T-helper 9 cell (primary cell): ENCODE measurements around the gene GLDC.
A peak's percentile ranks its signal among the peaks of the same experiment; 100 is the strongest.
"Not testable (repeated sequence)": the region's sequence is repeated elsewhere in the genome, so short reads cannot be mapped to it uniquely, and the experiment has no call there.

Source experiments
- DNase-seq: peaks from one replicate; pipeline ENCODE4 v3.0.0-alpha.2; 2020
- total RNA-seq, 2 donors: gene quantifications; one replicate each; lab custom pipeline; 2026; lab: John Stamatoyannopoulos, UW

The GLDC gene
- 0 to 0.21 reads per million in 2 donors for total RNA-seq

DNA sequence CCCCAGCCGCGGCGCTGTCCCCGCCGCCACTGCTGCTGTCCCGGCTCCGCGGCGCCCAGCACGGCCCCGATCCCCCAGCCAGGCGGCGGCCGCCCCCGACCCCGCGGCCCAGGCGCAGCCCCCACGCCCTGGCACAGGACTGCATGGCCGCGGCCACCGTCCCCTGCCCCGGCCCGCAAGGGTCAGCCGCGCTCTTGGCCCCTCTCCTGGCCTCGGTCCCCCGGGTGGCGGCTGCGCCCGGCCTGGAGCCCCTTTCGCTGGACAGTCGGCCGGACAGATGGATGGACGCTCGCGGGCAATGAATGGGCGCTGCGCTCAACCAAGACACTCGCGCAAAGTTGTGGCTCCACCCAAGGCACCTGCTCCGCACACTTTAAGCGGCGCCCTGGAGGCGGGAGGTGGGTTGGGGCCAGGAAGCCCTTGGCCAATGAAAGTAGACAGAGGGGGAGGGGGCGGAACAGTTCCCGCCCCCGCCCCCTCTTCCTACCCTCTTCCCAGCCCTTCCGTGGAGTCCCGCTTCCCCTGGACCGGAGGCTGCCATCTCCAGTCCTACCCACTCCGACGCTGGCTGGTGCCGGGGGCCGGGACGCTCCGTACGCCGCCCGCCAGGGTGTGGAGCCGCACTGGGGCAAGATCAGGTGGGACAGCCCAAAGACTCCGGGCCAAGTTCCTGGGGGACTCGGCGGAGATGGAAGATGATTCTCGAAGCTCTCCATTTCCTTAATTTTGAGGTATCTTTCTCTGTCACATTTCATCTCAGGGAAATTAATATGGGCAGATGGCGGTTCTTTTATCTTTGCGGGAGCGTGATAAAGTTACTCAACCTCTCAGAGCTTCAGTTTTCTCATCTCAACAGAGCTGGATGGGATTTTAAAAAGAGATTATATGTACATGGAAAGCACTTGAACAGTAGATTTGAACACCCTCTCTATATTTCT, at the start of gene GLDC:
GLDC (minus strand) TSS at position 375 of the 938 bp plus-strand sequence; CDS start at position 145, 230 bp downstream.
- peak; percentile 13 for DNase-seq

GRCh38 chr9:6692881-6693361, 47.4 kb upstream of the GLDC start:
- no peak for DNase-seq

- DNase-seq, result no peak
These were observed 46.9 kb upstream of the GLDC start for GRCh38 chr9:6692433-6692832.

GRCh38 chr9:6690675-6691070, 45.1 kb upstream of the GLDC start:
- not testable (repeated sequence) for DNase-seq

- DNase-seq, result no peak
These were observed 44.6 kb upstream of the GLDC start for GRCh38 chr9:6689893-6690674.

DNA sequence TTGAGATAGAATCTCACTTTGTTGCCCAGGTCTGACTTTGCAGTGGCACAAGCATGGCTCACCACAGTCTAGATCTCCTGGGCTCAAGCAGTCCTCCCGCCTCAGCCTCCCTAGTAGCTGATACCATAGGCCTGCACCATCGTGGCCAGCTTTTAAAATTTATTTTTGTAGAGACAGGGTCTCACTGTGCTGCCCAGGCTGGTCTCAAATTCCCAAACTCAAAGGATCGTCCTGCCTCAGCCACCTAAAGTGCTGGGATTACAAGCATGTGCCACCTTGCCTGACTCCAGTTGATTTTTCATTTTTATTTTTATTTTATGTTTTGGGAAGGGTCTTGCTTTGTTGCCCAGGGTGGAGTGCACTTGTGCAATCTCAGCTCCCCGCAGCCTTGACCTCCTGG, 41.7 kb upstream of the GLDC start:
- DNase-seq, result no peak

DNA sequence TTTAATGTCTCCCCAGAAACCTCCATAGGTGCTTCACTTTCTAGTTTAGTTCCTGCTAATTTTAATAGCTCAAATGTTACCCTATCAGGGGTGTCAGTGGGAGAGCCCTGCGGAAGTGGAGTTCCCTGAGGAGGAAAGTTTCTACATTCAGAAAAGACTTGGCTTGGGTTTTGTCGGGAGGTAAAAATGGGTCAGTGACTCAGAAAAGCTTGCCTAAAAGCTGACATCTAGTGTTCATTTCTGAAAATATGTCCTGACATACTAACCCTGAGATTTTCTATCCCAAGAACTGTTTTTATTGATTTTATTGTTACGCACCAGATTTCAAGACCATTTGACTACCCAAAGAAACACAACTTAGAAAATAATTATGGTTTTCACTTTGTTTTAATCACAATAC, 40.9 kb upstream of the GLDC start:
- no peak for DNase-seq

- no peak for DNase-seq
These were observed 36.5 kb upstream of the GLDC start for GRCh38 chr9:6681957-6682501.

- peak; percentile 81 for DNase-seq
These were observed 35.8 kb upstream of the GLDC start for GRCh38 chr9:6681147-6681956.

GRCh38 chr9:6680797-6681146, 35.2 kb upstream of the GLDC start:
- peak; percentile 41 for DNase-seq

- no peak for DNase-seq
These were observed 32.3 kb upstream of the GLDC start for GRCh38 chr9:6677803-6678202.

DNA sequence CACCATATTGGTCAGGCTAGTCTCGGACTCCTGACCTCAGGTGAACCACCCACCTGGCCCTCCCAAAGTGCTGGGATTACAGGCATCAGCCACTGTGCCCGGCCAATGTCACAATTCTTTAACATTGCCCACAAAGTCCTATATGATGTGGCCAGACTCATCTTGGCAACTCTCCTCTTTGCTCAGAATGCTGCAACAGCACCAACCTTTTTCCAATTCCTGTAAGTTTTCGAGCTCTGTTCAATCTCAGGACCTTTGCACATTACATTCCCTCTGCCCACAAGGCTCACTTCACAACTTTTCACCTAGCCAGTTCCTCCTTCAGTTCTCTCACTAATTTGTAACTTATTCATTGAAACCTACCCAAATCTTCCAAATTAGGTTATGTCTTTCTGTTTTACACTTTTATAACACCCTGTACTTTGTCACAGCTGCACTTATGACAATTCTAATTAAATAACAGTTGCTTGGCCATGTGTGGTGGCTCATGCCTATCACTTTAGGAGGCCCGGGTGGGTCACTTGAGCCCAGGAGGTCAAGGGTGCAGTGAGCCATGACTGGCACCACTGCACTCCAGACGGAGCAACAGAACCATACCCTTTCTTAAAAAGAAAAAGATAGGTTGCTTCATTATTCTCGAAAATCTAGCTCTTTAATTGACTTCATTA, 30.9 kb upstream of the GLDC start:
- no peak for DNase-seq

DNA sequence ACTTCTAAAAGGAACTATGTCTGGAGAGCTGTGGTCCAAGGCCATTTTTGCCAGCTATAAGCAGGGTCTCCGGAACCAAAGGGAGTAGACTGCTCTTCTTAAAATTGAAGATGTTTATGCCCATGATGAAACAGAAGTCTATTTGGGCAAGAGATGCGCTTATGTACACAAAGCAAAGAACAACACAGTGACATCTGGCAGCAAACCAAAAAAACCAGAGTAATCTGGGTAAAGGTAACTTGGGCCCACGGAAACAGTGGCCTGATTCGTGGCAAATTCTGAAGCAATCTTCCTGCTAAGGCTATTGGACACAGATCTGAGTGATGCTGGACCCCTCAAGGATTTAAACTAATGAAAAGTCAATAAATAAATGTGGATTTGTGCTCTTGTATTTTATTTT, 29.7 kb upstream of the GLDC start:
- DNase-seq, result no peak

DNA sequence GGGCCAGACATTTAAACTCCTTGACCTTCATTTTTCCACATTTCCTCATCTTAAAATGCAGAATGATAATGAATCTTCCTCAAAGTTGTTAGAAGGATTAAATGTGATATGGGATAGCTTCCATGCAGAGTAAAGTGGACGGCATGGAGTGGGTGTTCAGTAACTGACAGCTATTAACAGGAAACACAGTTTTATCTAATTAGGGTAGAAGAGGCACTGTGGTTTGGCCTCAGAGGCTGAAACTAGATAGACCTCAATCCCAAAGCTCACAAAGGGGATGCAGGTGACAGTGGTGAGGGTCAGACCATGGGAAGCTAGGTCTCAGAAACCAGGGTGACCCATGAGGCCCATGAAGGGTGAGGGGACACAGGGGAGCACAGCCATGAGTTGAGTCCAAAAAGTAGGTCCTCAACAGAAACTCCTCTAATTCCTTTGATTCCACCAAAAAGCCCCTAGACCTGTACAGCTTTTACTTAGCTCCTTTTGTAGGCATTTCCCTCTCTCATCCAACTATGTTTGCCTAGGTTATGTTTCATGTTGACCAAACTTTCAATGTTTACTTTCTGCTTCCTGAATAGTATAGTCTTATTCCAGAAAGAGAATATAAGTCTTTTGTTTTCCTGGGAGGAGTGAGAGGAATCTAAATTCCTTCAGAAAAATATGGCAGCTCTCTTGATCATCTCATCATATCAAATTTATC, 27.9 kb upstream of the GLDC start:
- no peak for DNase-seq

- no peak for DNase-seq
These were observed 26.6 kb upstream of the GLDC start for GRCh38 chr9:6672118-6672517.

DNA sequence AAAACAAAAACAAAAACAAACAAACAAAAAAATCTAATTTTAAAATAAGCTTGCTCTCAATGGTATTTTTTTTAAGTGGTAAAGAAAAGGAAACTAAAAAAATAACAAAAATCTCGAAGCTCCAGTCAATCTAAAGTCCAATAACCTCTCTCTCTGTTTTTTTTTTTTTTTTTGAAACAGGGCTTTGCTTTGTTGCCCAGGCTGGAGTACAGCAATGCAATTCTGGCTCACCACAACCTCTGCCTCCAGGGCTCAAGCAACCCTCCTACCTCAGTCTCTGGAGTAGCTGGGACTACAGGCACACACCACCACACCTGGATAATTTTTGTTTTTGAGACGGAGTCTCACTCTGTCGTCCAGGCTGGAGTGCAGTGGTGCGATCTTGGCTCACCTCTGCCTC, 25.9 kb upstream of the GLDC start:
- DNase-seq, result no peak

GRCh38 chr9:6669881-6670280, 24.4 kb upstream of the GLDC start:
- no peak for DNase-seq

DNA sequence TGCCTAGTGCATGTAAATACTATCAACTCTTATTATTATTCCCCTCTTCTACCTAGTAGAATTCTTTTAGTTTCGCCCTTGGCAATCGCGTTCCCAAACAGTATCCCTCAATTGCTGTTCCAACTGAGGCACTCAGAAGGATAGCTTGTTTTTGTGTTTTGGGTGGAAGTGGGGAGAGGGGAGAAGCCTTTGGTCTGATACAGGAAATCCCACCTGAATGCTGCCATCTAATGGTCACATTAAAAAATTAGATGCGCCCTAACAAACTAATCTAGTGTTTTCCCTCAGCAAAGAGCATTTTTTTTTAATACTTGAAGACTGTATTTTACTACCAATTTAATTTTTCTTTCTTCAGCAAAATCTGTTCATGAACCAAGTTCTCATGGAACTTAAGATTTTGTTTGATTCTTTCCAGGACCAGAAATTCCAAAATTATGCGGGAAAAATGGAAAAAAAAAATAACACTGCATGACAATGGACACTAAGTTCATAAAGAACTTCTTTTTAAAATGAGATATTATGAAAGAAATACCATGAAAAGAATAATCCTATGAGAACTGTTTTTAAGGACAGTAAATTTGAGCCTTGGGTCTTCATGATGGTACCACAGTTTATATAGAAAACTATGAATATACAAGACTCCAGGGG, 22.2 kb upstream of the GLDC start:
- DNase-seq, result no peak

GRCh38 chr9:6667080-6667479, 21.6 kb upstream of the GLDC start:
- no peak for DNase-seq

GRCh38 chr9:6665628-6666027, 20.1 kb upstream of the GLDC start:
- DNase-seq, result no peak

DNA sequence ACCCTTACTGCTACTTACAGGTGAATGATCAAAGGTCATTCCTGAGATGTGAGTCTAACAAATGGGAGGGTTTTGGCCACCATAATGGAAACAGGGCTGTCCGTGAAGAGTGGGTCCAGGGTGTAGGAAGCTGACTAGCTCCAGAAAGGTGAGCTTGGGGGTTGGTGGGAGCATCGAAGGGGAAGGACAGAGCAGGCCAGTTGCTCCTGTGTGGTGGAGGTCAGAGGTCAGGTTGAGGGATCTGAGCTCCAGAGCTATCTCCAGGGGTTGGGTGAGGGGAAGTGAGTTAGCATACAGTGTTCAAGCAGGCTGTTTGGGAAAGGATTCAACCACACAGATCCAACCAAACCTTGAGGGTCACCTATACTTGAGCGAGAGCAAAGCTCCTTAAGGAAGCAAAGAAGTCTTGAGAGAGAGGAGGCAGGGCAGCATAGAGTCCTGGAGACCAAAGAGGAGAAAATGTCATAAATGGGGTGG, 18.7 kb upstream of the GLDC start:
- no peak for DNase-seq
